NOMO-1 treated with dmso at 0.1 percent for 144 hours (cell line): ENCODE measurements around the gene LSR.

Experiments
- DNase-seq: peaks from one replicate; lab custom pipeline; 2025; ENCODE audit not compliant: unreplicated experiment; lab: John Stamatoyannopoulos, UW

Gene LSR

DNA sequence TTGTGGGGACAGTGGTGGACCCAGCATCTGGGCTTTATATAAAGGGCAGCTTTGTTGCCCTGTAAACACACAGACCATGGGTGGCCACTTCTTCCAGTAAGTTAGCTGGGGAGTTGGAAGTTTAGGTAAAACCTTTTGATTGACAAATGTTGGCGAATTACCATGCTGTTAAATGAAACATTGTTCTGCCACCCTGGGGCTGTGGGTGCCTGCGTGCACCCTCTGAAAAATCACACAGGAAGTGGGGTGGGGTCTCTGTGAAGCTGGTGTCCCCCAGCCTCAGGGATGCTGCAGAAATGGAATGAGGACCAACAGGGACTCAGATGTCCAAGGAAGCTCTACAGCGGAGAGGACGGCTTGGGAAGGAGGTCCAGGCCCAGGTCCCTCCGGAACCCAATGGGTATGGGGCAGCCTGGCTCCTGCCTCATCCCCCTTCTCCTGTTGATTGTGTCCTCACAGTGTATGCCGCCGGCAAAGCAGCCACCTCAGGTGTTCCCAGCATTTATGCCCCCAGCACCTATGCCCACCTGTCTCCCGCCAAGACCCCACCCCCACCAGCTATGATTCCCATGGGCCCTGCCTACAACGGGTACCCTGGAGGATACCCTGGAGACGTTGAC is 17.2 kb downstream of the LSR start:
- DNase-seq: no peak

GRCh38 chr19:35266520-35267352 is 17.9 kb downstream of the LSR start:
- DNase-seq: no peak

DNA sequence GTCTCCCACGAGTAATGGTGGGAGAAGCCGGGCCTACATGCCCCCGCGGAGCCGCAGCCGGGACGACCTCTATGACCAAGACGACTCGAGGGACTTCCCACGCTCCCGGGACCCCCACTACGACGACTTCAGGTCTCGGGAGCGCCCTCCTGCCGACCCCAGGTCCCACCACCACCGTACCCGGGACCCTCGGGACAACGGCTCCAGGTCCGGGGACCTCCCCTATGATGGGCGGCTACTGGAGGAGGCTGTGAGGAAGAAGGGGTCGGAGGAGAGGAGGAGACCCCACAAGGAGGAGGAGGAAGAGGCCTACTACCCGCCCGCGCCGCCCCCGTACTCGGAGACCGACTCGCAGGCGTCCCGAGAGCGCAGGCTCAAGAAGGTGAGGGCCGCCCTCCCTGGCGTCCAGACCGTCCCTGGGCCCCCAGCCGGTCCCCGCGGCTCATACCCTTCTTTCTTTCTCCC is 18.6 kb downstream of the LSR start:
- no peak for DNase-seq

DNA sequence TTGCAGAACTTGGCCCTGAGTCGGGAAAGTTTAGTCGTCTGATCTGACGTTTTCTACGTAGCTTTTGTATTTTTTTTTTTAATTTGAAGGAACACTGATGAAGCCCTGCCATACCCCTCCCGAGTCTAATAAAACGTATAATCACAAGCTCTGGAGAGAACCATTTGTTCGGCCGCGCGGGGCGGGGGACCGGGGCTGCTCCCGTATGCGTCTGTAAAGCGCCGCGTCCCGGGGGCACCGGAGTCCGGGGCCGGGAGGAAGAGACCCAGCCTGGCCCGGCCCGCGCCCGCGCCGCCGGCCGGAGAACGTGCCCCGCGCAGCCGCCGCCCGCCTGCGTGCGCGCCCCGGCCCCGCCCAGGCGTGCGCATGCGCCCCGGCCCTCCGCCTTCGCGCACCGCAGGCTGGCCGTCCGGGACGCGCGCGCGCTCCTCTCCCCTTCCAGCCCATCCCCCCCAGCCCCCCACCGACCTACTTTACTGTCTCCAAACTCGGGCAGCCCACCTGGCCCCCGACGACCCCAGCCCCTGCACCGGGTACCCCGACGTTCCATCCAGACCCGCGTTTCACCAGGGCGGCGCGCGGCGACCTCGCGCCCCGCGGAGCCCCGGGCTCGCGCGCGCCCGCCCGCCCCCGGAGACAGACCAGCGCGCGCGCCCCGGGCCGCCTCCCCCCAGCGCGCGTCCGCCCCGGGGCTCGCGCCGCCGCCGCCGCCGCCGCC is 19.2 kb downstream of the LSR start:
- DNase-seq: peak; percentile 41

DNA sequence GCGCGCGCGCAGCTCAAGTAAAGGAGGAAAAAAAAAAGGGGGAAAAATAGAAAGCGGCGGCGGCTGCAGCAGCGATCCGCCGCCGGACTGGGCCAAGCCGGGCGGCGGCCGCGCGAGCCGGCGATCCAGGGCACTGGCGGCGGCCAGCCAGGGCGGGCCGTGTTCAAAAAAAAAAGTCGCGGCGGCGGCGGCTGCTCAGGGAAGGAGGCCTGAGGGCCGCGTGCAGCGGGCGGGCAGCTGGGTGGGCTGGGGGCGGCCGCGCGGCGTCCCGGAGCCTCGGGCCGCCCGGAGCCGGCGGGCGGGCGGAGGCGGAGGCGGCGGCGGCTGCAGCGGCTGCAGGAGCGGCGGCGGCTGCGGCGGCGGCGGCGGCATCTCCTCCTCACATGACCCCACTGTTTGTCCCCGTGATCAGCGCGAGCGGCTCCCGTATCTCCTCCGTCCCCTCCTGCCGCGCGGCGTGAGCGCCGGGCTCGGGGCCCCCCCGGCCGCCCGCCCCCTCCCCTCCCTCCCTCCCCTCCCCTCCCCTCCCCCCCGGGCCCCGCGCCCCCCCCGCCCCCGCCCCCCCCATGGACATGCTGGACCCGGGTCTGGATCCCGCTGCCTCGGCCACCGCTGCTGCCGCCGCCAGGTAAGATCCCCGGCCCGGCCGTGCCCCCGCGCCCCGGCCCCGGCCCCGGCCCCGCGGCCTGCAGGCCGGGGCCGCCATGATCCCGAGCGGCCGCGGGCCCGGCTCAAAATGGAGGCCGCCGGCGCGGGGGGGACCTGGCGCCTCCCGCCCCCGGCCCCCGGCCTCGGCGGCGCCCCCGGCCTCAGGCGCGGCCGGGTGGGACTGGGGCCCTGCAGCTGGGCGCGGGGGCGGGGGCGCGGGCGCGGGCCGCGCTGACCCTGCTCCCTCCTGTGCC is 20.0 kb downstream of the LSR start, which contains the start of gene USF2:
TSS of gene USF2 (plus strand) at position 427 of the 902 bp plus-strand sequence. CDS start at position 567, 140 bp downstream.
- peak; percentile 33 for DNase-seq

DNA sequence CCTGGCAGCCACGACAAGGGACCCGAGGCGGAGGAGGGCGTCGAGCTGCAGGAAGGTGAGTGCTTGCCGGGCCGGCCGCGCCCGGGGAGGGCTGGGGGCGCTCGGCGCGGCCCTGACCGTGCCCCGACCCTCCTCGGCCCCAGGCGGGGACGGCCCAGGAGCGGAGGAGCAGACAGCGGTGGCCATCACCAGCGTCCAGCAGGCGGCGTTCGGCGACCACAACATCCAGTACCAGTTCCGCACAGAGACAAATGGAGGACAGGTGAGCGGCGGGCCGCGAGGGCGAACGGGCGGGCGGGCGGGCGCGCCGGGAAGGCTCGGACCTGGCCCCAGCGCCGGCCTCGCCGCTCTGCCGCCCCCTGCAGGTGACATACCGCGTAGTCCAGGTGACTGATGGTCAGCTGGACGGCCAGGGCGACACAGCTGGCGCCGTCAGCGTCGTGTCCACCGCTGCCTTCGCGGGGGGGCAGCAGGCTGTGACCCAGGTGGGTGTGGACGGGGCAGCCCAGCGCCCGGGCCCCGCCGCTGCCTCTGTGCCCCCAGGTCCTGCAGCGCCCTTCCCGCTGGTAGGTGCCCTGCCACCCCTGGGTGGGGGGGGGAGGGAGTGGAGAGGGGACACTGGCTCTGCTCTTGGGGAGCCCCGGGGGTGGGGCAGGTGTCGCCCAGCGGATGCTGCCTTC is 20.8 kb downstream of the LSR start:
- peak; percentile 84 for DNase-seq

- no peak for DNase-seq
These were observed 21.6 kb downstream of the LSR start for GRCh38 chr19:35270381-35270811.

GRCh38 chr19:35271546-35271945 is 22.7 kb downstream of the LSR start:
- DNase-seq: no peak

- peak; percentile 38 for DNase-seq
These were observed 23.4 kb downstream of the LSR start for GRCh38 chr19:35272122-35272719.

DNA sequence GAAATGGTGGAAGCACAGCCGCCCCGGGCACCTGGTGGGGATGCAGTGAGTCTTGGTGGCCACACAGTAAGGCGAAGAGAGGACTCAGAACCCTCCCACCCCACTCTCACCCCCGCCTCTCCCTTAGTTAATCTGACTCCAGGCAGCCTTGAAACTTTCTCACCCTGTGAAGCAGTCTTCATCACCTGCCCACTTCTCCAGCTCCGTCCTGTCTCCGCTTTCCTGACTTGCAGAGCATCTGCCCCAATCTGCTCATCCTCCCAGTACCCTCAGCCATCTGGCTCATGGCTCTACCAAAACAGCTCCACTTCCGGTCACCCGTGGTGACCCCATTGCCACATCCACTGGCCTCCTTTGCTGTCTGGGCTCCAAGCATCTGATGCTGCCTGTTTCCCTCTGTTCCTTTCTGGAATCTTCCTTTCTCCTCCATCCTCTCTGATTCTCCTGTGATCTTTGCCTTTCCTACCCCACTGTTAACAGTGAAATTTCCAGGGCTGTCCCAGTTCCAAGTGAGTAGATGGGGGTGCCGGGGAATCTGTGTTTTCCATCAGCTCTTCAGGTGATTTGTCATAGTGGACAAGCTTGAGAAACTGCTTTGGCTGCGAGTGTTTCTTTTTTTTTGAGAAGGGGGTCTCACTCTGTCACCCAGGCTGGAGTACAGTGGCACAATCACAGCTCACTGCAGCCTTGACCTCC is 24.3 kb downstream of the LSR start:
- DNase-seq: no peak

GRCh38 chr19:35273686-35274259 is 25.0 kb downstream of the LSR start:
- DNase-seq: no peak

DNA sequence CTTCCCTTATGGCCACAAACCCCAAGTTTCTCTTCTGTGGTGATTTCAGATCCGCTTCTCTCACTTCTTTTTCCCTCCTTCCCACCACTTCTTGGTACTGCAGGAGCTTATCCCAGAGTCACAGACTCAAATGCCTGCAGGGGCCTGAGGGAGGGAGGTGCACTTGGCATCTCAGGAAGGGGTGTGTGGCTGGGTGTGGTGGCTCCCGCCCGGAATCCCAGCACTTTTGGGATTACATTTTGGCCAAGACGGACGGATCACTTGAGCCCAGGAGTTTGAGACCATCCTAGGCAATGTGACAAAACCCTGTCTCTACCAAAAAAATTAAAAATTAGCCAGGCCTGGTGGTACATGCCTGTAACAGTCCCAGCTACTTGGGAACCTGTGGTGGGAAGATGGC is 25.5 kb downstream of the LSR start:
- DNase-seq: no peak

GRCh38 chr19:35276706-35277281 is 28.0 kb downstream of the LSR start:
- DNase-seq: no peak

- no peak for DNase-seq
These were observed 29.9 kb downstream of the LSR start for GRCh38 chr19:35278578-35279284.

GRCh38 chr19:35279374-35279773 is 30.6 kb downstream of the LSR start:
- DNase-seq: no peak

DNA sequence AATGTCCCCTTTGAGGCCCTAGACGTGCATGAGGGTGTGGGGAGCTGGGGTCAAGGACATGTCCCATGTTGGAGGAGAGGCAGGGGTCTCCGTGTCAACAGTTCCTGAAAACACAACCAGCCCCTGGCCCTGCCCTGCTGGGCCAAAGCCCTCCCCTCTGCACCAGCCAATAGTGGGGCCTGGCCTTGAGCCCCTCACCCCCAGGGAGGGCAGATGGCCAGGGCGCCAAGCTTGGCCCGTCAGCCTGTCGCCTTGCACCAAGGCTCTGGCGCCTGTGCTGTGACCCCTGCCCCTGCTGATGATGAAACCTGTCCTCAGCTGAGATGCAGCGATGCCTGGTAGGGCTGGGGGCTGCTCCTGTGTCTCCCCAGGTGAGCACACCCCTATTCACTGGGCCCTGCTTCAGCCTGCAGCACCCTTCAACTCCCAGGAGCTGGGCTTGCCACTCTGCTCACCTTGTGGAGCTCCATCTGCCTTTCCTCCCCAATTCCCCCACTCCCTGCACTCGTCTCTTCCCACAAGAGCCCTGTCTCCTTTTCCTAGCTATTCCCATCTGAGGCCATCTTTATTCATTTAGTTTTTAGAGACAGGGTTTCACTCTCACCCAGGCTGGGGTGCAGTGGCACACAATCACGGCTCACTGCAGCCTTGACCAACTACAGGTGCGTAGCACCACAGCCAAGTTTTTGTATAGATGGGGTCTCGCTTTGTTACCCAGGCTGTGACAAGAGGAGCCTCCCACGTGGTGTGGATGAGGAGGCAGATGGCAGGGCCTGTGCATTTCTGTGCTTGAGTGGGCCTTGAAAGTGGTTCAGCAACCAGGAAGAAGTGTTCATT is 31.4 kb downstream of the LSR start:
- DNase-seq: no peak

DNA sequence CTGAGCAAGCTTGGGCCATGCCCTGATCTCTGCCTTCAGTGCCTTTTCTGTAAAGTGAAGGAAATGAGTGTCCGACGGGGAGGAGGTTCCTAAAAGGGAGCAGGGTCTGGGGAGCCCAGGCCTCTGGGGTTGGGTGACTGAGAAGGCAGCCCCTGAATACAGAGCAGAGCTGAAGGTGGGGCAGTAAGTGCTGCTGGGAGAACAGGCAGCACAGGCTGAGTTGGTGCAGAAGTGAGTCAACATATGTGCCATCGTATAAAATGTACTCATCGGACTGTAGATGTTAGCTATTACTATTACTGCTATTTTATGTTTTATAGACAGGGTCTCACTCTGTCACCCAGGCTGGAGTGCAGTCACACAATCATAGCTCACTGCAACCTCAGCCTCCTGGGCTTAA is 32.5 kb downstream of the LSR start:
- no peak for DNase-seq
